ENCODE data around the gene EVC. TPM values are rescaled to one million over a fixed set of nuclear protein-coding genes. Genes with fewer than 3 reads are reported as not detected.

The EVC gene
- total RNA-seq, 1 donor, result 0.52 TPM

- Histone ChIP-seq H3K4me3 (ENCODE audit: low read length) (no peak overlapping the region), H3K9me3 (ENCODE audit: low read depth, low read length) (no peaks in the 10 kb centered on the region), H3K4me1 (ENCODE audit: insufficient read depth, low read length) (no peaks in the 10 kb centered on the region), H3K27me3 (ENCODE audit: insufficient read depth, low read length) (no peaks in the 10 kb centered on the region)
Observed at GRCh38 chr4:5857199-5857598, 146.2 kb downstream of the EVC start.

GRCh38 chr4:5858020-5858769 lies 147.2 kb downstream of the EVC start:
- no peak overlapping the region for H3K4me3 ChIP-seq (ENCODE audit: low read length)
- H3K4me1 ChIP-seq (ENCODE audit: insufficient read depth, low read length), result no peaks in the 10 kb centered on the region
- H3K9me3 ChIP-seq (ENCODE audit: low read depth, low read length), result no peaks in the 10 kb centered on the region
- no peaks in the 10 kb centered on the region for H3K27me3 ChIP-seq (ENCODE audit: insufficient read depth, low read length)

DNA sequence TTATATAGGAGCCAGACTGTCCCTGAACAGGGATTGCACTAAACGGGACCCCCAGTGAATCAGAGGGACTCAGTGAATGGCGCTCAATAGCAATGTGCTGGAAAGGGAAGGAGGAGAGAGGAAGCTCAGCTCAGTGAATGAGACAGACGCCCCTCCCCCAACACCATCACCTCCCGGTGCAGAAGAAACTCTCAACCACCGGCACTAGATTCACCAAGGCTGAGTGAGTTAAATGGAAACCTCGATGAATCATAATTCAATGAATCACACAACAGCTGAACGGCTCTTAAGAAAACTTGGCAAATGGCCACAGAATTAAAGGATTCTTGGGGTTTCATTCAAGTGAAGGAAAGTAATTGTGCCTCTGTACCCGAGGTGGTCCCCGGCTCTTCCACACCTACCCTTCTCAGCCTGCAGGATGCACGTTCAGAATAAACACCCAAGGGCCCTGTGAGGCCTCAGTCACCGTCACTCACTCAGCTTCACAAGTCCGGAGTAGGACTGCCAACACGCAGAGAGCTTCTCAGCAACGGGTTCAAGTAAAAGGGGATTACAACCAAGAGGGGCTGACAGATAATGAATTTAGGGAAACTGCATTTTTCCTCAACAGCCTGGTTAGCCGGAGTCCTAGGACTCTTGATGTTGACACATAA lies 152.6 kb downstream of the EVC start:
- Histone ChIP-seq H3K9me3 (ENCODE audit: low read depth, low read length) (no peaks in the 10 kb centered on the region), H3K27me3 (ENCODE audit: insufficient read depth, low read length) (no peaks in the 10 kb centered on the region), H3K4me1 (ENCODE audit: insufficient read depth, low read length) (peaks cover 5% of the 10 kb centered on the region), H3K4me3 (ENCODE audit: low read length) (no peak overlapping the region)

Other genes with a start within 250 kb of the EVC start
- gene EVC2, start 2.6 kb upstream of the EVC start, total RNA-seq, result 0.73 TPM
- gene CRMP1, start 181.9 kb downstream of the EVC start, total RNA-seq, result not detected

Measured in mononuclear cell (primary cell).